HG02642 (cell line): ENCODE measurements around the gene NAGS.
"Not testable (repeated sequence)": the region's sequence is repeated elsewhere in the genome, so short reads cannot be mapped to it uniquely, and the experiment has no call there.

Experiments used
- ATAC-seq: cut with Tn5 transposase; IDR thresholded peaks from one replicate; pipeline ENCODE4 v1.9.1; 2021; ENCODE audit warnings: mild to moderate bottlenecking; ENCODE audit not compliant: unreplicated experiment, poor library complexity

The NAGS gene

GRCh38 chr17:43983515-43984411, 20.7 kb upstream of the NAGS start:
- no peak for ATAC-seq

DNA sequence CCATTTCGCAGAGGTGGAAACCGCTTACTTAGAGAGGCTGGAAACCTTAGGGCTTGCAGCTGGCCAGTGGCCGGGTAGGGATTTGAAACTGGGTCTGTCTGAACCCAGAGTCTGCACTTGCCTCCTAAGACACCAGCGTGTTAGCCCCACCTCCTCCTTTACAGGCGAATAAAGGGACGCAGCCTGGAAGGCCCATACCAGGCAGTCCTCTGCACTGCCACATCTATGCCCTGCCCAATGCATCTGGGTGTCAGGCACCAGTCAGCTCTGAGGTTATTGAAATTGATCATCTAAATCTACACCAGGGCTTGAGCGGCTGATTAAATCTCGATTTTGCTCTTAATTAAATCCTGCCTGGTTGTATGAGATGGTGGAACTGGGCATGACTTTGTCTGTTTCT, 19.9 kb upstream of the NAGS start:
- ATAC-seq, result no peak

DNA sequence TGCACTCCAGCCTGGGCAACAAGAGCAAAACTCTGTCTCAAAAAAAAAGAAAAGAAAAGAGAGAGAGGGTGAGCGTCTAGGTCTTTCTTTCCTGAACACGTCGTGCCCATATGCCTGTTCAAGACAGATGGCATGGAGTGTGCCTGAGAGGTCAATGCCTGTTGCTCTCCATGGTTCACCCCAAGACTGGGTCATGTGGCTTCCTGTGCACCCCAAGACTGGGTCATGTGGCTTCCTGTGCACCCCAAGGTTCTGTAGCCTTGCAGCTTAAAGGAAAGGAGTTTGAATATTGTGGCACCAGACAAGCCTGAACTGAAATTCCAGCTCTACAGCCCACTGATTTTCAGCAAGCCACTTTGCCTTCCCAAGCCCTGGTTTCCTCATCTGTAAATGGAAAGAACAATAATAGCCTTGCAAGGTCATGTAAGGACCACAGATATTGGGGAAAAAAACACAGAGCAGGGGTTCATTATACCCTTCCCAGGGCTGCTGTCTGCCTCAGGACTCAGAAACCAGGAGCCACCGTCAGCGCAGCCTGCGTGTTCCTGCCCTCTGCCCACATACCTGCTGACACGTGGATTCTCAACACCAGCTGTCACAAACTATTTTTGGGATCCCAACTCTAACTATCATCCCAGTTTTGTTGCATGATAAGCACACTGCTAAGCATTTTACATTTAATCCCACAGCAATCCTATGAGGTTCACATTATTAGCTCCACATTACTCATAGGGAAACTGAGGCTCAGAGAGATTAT, 18.0 kb upstream of the NAGS start:
- no peak for ATAC-seq

DNA sequence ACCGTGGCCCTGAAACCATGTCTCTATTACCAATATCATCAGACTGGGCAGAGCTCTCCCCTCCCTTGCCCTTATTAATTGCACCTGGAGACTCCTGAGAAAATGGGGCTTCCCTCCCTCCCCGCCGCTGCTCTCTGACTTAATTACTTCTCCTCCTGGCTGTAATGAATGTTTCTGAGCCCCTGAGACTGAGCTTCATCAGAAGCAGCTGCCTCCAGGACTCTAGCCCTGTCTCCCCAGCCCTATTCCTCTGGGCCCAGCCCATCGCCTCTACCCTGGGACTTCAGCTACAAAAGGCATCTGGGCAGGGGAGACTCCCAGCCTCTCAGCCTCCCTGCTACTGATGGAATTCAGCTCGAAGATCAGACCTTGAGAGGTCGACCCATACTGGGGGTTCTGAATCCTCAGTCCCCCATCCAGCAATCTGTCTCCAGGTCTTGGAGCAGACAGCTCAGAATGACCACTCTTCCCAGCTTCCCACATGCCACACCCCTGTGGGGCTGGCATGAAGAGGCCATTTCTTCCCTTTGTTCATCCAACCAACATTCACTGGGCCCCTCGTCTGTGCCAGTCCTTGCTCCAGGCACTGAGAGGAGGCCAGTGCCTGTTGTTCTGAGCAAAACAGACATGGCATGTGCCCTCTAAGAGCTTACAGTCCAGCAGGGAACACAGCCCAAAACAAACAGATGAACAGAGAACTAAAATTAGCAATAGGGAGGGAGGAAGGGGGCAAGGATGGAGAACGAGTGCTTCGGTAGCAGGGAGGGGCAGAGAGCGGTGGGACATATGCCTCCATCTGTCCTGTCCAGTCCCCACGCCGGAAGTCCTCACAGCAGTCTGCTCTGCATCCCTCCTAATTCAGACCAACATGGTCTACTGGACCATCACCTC, 17.0 kb upstream of the NAGS start:
- ATAC-seq, result no peak

GRCh38 chr17:43988301-43988700, 16.1 kb upstream of the NAGS start:
- no peak for ATAC-seq

DNA sequence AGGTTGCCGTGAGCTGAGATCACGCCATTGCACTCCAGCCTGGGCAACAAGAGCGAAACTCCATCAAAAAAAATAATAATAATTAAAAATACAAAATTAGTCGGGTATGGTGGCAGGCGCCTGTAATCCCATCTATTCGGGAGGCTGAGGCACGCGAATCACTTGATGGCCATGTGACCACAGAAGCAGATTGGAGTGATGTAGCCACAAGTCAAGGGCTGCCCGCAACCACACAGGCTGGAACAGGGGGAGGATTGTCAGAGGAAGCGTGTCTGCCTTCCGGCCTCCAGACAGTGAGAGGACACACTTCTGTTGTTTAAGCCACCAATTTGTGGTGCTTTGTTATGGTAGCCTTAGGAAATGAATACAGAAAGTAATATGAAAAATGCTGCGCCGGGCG, 11.8 kb upstream of the NAGS start:
- no peak for ATAC-seq

- no peak for ATAC-seq
Measured at GRCh38 chr17:43994272-43995149, 9.9 kb upstream of the NAGS start.

DNA sequence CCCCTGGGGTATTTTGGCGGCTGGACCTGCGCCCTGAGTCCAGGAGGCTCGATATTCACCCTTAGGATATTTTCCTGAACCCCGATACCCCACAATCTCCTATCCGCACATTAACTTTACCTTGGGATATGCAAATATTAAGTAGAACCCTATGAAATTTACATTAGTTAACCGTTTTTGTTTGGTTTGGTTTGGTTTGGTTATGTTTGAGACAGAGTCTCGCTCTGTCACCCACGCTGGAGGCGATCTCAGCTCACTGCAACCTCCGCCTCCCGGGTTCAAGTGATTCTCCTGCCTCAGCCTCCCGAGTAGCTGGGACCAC, 9.3 kb upstream of the NAGS start:
- ATAC-seq, result no peak

DNA sequence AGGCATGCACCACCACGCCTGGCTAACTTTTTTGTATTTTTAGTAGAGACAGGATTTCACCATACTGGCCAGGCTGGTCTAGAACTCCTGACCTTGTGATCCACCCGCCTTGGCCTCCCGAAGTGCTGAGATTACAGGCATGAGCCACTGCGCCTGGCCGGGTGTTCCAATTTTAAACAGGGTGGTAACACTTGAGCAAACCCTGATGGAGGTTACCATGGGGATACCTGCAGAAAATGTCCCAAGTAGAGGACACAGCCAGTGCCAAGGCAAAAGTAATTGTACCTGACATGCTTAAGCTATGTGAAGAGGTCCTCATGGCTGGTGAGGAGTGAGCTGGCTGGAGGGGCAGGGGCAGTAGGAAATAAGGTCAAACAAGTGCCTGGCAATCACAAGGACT, 7.2 kb upstream of the NAGS start:
- not testable (repeated sequence) for ATAC-seq

GRCh38 chr17:43998552-43998951, 5.9 kb upstream of the NAGS start:
- no peak for ATAC-seq

DNA sequence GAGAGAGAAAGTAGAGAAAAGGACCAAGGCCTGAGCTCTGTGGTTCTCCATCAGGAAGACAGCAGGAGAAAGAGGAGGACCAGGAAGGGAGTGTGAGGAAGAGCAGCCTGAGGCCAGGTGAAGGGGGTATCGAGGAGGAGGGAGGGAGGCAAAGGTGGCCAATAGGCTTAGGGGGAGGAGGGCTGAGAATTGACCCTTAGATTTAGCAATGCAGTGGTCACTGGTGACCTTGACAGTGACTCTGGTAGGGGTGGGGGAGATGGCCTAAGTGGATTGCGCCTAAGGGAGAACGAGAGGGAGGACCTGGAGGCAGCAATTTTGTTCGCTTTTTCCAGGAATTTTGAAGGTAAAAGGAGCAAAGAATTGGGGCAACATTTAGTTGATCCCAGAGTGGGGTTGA, 5.4 kb upstream of the NAGS start:
- ATAC-seq, result no peak

DNA sequence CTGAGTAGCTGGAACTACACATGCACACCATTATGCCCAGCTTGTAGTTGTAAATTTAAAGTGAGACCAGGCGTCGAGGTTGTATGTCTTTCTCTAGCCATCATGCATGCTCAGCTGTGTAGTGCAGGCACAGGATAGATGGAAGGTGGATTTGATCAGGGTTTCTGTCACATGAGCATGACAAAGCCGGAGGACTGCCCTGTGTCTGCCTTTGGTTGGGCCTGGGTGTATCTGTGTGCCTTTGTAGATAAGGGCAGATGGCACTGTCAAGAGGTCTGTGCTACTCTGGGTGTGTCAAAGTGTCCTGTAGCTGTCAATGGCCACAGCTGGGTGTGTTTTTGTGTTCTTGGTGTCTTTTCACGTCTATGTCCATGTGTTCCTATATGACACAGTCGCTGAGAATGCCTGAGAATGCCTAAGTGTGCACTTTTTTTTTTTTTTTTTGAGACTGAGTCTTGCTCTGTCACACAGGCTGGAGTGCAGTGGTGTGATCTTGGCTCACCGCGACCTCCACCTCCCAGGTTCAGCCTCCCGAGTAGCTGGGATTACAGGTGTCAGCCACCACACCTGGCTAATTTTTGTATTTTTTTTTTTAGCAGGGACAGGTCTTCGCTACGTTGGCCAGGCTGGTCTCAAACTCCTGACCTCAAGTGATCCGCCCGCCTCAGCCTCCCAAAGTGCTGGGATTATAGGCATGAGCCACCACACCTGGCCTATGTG, 4.1 kb upstream of the NAGS start:
- no peak for ATAC-seq

DNA sequence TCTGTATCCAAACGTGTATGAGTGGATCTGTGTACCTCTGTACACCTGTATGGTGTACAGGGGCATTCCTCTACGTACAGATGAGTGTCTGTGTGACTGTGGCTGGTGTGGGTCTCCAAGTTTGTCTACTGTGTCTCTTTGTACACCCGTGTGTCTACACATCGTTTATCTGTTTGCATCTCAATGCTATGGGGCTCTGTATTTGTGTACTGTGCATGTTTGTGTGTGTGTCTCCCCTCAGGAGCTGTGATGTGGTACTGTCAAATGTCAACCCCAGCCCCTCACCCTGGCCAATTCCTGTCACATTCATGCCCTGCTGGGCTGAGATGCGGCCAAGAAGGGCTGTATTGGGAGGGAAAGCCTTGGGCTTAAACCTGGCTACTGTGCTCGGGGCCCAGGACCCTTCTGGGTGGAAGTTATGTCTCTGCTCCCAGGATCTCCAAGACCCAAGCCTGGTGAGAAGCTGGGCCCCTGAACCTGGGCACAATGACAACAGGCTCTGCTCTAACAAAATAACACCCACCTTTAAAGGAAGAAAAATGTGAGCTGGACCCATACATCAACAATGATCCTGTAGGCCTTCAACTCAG, 3.5 kb upstream of the NAGS start:
- no peak for ATAC-seq

DNA sequence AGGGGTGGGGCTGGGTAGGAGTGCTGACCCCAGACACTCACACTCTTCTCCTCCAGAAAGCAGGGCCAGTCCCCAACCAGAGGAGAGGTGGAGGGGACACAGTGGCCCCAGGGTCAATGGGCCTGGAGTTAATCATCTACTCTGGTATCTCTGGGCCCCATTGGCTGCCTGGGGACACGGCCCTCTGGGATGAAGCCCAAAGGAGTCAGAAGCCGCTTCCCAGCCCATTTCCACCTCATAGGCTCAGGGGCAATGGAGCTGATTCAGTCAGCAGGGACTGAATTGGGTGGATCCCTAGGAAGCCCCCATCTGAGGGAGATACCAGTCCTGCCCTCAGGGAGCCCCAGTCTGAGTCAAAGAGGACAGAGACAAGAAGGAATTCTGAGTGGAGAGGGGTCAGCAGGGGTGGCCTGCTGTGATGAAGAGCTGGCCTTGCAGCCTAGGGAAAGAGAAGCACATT, 2.9 kb upstream of the NAGS start:
- ATAC-seq, result no peak

DNA sequence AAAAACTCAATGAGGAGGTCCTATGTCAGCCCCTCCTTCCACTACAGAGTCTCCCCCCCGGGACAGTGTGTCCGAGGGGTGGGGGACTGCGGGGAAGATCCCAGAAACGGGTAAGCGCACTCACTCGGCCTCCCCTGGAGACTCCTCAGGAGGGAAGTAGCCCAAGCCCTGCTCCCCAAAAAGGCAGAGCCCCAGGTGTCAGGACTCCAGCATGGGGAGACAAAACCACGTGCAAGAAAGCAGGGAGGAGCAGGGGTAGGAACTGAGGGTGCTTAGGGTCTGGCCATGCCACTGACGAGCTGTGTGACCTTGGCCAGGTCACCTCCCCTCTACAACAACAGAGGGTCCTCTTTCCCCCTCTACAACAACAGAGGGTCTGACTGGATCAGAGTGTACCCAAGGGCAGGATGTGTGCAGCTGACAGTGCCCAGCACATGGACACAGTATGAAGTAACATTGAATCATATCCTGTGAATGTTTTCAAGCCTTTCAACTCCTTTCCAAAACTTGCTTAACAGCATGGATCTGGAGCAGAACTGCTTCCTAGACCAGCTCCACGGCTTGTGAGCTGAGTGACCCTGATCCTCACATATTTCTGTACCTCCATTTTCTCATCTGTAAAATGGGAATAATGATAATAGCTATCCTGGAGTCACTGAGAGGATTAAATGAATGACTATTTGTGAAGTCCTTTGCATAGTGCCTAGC, 2.1 kb upstream of the NAGS start:
- no peak for ATAC-seq

- no peak for ATAC-seq
Measured at GRCh38 chr17:44004761-44005526, 522 bp downstream of the NAGS start.

GRCh38 chr17:44005527-44006271, 1.3 kb downstream of the NAGS start:
- ATAC-seq, result no peak
